ENCODE measurements around the gene AMMECR1L.

Gene AMMECR1L

GRCh38 chr2:127886593-127886935 lies 808 bp upstream of the AMMECR1L start:
- peak; percentile 17 for DNase-seq

GRCh38 chr2:127884861-127885740 lies 655 bp downstream of the AMMECR1L start:
- peak; percentile 40 for DNase-seq

GRCh38 chr2:127884436-127884835 lies 1.3 kb downstream of the AMMECR1L start:
- DNase-seq = no peak

- DNase-seq = no peak
These were observed 5.9 kb downstream of the AMMECR1L start for GRCh38 chr2:127879899-127880298.

- DNase-seq = no peak
These were observed 8.1 kb downstream of the AMMECR1L start for GRCh38 chr2:127877626-127878025.

GRCh38 chr2:127877136-127877535 lies 8.6 kb downstream of the AMMECR1L start:
- no peak for DNase-seq

- DNase-seq = no peak
These were observed 11.1 kb downstream of the AMMECR1L start for GRCh38 chr2:127874378-127875269.

- no peak for DNase-seq
These were observed 12.0 kb downstream of the AMMECR1L start for GRCh38 chr2:127873707-127874303.

GRCh38 chr2:127872354-127872753 lies 13.4 kb downstream of the AMMECR1L start:
- DNase-seq = no peak

GRCh38 chr2:127865926-127866325 lies 19.8 kb downstream of the AMMECR1L start:
- no peak for DNase-seq

GRCh38 chr2:127864877-127865276 lies 20.9 kb downstream of the AMMECR1L start:
- DNase-seq = no peak

- DNase-seq = no peak
These were observed 23.5 kb downstream of the AMMECR1L start for GRCh38 chr2:127862228-127862627.

- no peak for DNase-seq
These were observed 25.6 kb downstream of the AMMECR1L start for GRCh38 chr2:127860130-127860529.

GRCh38 chr2:127859712-127860085 lies 26.1 kb downstream of the AMMECR1L start:
- peak; percentile 86 for DNase-seq

- peak; percentile 9 for DNase-seq
These were observed 28.4 kb downstream of the AMMECR1L start for GRCh38 chr2:127857265-127857808.

GRCh38 chr2:127853671-127854070 lies 32.1 kb downstream of the AMMECR1L start:
- DNase-seq = no peak

- DNase-seq = no peak
These were observed 33.4 kb downstream of the AMMECR1L start for GRCh38 chr2:127852388-127852787.

- no peak for DNase-seq
These were observed 37.8 kb downstream of the AMMECR1L start for GRCh38 chr2:127847931-127848330.

- DNase-seq = no peak
These were observed 40.8 kb downstream of the AMMECR1L start for GRCh38 chr2:127844973-127845372.

- DNase-seq = no peak
These were observed 42.1 kb downstream of the AMMECR1L start for GRCh38 chr2:127843677-127844076.

- no peak for DNase-seq
These were observed 44.1 kb downstream of the AMMECR1L start for GRCh38 chr2:127841466-127842178.

- no peak for DNase-seq
These were observed 44.9 kb downstream of the AMMECR1L start for GRCh38 chr2:127840893-127841292.
